Measurements from ENCODE around the gene LPP. TPM values are rescaled to one million over a fixed set of nuclear protein-coding genes. Genes with fewer than 3 reads are reported as not detected.

The LPP gene
- total and polyA plus RNA-seq, 2 of the 13 experiments (the other 11 are each of a cell fraction or from before 2014, with no cell fraction given), result 19.2 to 29.9 TPM

DNA sequence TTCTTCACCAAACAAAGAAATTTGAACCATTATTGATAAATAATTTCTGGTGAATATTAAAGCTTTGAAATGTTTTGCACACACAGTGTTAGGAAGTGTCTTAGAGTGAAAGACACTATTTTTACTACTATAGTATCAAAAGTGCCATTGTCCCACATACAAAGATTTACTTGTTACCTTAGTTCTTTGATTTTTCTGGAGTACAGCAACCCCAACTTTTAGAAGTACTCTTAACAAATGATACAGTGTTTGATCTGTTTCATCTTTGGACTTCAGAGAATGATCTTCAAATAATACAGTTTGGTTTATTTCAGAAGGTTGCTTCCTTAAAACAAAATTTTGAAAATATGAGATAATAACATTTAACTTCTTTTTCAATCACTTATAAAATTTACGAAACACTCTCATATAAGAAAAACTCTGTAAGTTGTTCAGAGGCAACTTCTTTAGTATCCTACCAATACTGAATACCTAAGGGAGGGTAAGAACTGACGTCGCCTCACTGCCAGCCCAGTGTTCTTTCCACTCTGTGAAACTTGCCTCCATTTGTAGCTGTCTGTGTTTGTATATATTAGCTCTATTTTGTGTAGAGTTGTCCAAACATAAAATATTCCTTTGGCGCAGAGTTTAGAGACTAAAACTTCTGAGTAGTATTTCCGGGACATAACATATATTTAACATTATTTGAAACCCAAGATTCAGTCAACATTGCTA, 464.2 kb downstream of the LPP start (continued):
- TF ChIP-seq PREB (CRISPR knock-in tag; IDR thresholded peaks at IDR 0.05) (no peak), RFXANK (CRISPR knock-in tag; IDR thresholded peaks at IDR 0.05) (0 out of 2 replicates have a peak, but pooled peaks have one; percentile 20), ZNF7 (CRISPR knock-in tag; IDR thresholded peaks at IDR 0.05) (0 out of 2 replicates have a peak, but pooled peaks have one; percentile 56), SIX4 (CRISPR knock-in tag; IDR thresholded peaks at IDR 0.05) (peak; percentile 43; the same call in 1 of the 2 replicates), SIX1 (CRISPR knock-in tag; IDR thresholded peaks at IDR 0.05; ENCODE audit: borderline replicate concordance) (peak; percentile 18; the same call in 1 of the 2 replicates), ARID5B (CRISPR knock-in tag; IDR thresholded peaks at IDR 0.05) (peak; percentile 54; the same call in 1 of the 2 replicates), CREM (IDR thresholded peaks at IDR 0.05) (peak; percentile 47; the same call in 1 of the 2 replicates), CREM (CRISPR knock-in tag; IDR thresholded peaks at IDR 0.05) (no peak), ZNF138 (CRISPR knock-in tag; IDR thresholded peaks at IDR 0.05; ENCODE audit: low read depth) (no peak), ISL2 (CRISPR knock-in tag; IDR thresholded peaks at IDR 0.05) (peak; percentile 81), GATAD2A (CRISPR knock-in tag; IDR thresholded peaks at IDR 0.05) (peak; percentile 47), ZBTB43 (CRISPR knock-in tag; conservative IDR thresholded peaks at IDR 0.05) (peak; percentile 83), MATR3 (CRISPR knock-in tag; IDR thresholded peaks at IDR 0.05) (no peak), ZNF670 (CRISPR knock-in tag; IDR thresholded peaks at IDR 0.05; ENCODE audit: borderline replicate concordance) (no peak)
- TF ChIP-seq, protein P1, sequence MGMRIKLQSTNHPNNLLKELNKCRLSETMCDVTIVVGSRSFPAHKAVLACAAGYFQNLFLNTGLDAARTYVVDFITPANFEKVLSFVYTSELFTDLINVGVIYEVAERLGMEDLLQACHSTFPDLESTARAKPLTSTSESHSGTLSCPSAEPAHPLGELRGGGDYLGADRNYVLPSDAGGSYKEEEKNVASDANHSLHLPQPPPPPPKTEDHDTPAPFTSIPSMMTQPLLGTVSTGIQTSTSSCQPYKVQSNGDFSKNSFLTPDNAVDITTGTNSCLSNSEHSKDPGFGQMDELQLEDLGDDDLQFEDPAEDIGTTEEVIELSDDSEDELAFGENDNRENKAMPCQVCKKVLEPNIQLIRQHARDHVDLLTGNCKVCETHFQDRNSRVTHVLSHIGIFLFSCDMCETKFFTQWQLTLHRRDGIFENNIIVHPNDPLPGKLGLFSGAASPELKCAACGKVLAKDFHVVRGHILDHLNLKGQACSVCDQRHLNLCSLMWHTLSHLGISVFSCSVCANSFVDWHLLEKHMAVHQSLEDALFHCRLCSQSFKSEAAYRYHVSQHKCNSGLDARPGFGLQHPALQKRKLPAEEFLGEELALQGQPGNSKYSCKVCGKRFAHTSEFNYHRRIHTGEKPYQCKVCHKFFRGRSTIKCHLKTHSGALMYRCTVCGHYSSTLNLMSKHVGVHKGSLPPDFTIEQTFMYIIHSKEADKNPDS (CRISPR knock-in tag; IDR thresholded peaks at IDR 0.05), result 0 out of 2 replicates have a peak, but pooled peaks have one; percentile 68
- TF ChIP-seq, protein P2, sequence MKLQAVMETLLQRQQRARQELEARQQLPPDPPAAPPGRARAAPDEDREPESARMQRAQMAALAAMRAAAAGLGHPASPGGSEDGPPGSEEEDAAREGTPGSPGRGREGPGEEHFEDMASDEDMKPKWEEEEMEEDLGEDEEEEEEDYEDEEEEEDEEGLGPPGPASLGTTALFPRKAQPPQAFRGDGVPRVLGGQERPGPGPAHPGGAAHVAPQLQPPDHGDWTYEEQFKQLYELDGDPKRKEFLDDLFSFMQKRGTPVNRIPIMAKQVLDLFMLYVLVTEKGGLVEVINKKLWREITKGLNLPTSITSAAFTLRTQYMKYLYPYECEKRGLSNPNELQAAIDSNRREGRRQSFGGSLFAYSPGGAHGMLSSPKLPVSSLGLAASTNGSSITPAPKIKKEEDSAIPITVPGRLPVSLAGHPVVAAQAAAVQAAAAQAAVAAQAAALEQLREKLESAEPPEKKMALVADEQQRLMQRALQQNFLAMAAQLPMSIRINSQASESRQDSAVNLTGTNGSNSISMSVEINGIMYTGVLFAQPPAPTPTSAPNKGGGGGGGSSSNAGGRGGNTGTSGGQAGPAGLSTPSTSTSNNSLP (IDR thresholded peaks at IDR 0.05; ENCODE audit: low read depth, low read length), result 0 out of 2 replicates have a peak, but pooled peaks have one; percentile 2
- TF ChIP-seq, protein P3, sequence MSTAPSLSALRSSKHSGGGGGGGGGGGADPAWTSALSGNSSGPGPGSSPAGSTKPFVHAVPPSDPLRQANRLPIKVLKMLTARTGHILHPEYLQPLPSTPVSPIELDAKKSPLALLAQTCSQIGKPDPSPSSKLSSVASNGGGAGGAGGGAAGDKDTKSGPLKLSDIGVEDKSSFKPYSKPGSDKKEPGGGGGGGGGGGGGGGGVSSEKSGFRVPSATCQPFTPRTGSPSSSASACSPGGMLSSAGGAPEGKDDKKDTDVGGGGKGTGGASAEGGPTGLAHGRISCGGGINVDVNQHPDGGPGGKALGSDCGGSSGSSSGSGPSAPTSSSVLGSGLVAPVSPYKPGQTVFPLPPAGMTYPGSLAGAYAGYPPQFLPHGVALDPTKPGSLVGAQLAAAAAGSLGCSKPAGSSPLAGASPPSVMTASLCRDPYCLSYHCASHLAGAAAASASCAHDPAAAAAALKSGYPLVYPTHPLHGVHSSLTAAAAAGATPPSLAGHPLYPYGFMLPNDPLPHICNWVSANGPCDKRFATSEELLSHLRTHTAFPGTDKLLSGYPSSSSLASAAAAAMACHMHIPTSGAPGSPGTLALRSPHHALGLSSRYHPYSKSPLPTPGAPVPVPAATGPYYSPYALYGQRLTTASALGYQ (CRISPR knock-in tag; IDR thresholded peaks at IDR 0.05), result 0 out of 2 replicates have a peak, but pooled peaks have one; percentile 23
